ENCODE measurements around the gene NIT2. TPM values are rescaled to one million over a fixed set of nuclear protein-coding genes. Genes with fewer than 3 reads are reported as not detected.

The NIT2 gene
- total and polyA plus RNA-seq, 9 of the 15 experiments (the other 6 are each of a cell fraction or from before 2014, with no cell fraction given), result 11.4 to 62.2 (median 22.1) TPM

DNA sequence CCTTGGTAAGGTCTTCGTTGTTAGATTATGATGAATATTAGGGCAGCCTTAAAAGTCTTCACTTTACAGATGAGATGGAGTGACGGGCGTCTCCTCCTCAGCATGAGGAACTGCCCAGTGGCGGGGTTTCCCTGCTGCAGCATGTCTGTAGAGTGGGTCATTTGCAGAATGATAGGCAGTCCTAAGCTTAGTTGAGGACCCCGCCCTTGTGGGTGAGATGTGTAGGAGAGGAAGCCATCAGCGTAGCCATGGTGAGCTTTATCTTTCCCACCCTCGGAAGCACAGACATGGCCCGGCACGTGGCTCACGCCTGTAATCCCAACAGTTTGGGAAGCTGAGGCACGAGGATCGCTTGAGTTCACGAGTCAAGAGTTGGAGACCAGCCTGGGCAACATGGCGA, 877 bp downstream of the NIT2 start (continued):
- TF ChIP-seq HNRNPUL1 (IDR thresholded peaks at IDR 0.05; ENCODE audit: low read length), result no peak
- TF ChIP-seq PHF8 (IDR thresholded peaks at IDR 0.05; ENCODE audit: borderline replicate concordance, low read length), result no peak
- no peak for TF ChIP-seq GTF2E2 (tag; IDR thresholded peaks at IDR 0.05)
- TF ChIP-seq, protein P1, sequence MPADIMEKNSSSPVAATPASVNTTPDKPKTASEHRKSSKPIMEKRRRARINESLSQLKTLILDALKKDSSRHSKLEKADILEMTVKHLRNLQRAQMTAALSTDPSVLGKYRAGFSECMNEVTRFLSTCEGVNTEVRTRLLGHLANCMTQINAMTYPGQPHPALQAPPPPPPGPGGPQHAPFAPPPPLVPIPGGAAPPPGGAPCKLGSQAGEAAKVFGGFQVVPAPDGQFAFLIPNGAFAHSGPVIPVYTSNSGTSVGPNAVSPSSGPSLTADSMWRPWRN (IDR thresholded peaks at IDR 0.05; ENCODE audit: low read depth), result peak; percentile 67; the same call in 1 of the 2 replicates
- peak; percentile 27; the same call in 1 of the 2 replicates for TF ChIP-seq SMAD4 (CRISPR knock-in tag; conservative IDR thresholded peaks at IDR 0.05)
- TF ChIP-seq MTA2 (IDR thresholded peaks at IDR 0.05; ENCODE audit: low read depth), result no peak
- TF ChIP-seq ARID1B (IDR thresholded peaks at IDR 0.05), result peak; percentile 20; the same call in 1 of the 2 replicates
- no peak for TF ChIP-seq TFAM (CRISPR knock-in tag; conservative IDR thresholded peaks at IDR 0.05)
- no peak for TF ChIP-seq KLF13 (tag; IDR thresholded peaks at IDR 0.05; ENCODE audit: borderline replicate concordance, low read depth)
- TF ChIP-seq, protein P2, sequence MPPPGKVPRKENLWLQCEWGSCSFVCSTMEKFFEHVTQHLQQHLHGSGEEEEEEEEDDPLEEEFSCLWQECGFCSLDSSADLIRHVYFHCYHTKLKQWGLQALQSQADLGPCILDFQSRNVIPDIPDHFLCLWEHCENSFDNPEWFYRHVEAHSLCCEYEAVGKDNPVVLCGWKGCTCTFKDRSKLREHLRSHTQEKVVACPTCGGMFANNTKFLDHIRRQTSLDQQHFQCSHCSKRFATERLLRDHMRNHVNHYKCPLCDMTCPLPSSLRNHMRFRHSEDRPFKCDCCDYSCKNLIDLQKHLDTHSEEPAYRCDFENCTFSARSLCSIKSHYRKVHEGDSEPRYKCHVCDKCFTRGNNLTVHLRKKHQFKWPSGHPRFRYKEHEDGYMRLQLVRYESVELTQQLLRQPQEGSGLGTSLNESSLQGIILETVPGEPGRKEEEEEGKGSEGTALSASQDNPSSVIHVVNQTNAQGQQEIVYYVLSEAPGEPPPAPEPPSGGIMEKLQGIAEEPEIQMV (tag; conservative IDR thresholded peaks at IDR 0.05; ENCODE audit: low read depth), result no peak
- TF ChIP-seq NFIC (IDR thresholded peaks at IDR 0.05), result 0 out of 2 replicates have a peak, but pooled peaks have one; percentile 12
- TF ChIP-seq MTA1 (IDR thresholded peaks at IDR 0.05; ENCODE audit: borderline replicate concordance), result no peak
- no peak for TF ChIP-seq TCF3 (CRISPR knock-in tag; IDR thresholded peaks at IDR 0.05)
- TF ChIP-seq, protein P3, sequence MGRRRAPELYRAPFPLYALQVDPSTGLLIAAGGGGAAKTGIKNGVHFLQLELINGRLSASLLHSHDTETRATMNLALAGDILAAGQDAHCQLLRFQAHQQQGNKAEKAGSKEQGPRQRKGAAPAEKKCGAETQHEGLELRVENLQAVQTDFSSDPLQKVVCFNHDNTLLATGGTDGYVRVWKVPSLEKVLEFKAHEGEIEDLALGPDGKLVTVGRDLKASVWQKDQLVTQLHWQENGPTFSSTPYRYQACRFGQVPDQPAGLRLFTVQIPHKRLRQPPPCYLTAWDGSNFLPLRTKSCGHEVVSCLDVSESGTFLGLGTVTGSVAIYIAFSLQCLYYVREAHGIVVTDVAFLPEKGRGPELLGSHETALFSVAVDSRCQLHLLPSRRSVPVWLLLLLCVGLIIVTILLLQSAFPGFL (CRISPR knock-in tag; IDR thresholded peaks at IDR 0.05), result no peak
- TF ChIP-seq HMG20B (CRISPR knock-in tag; IDR thresholded peaks at IDR 0.05), result no peak
- TF ChIP-seq ZNF282 (CRISPR knock-in tag; IDR thresholded peaks at IDR 0.05), result no peak
- TF ChIP-seq SMARCE1 (IDR thresholded peaks at IDR 0.05), result no peak
- TF ChIP-seq SMARCA4 (IDR thresholded peaks at IDR 0.05), result 0 out of 2 replicates have a peak, but pooled peaks have one; percentile 25
- TF ChIP-seq ZNF124 (CRISPR knock-in tag; IDR thresholded peaks at IDR 0.05), result no peak
- TF ChIP-seq MAFF (IDR thresholded peaks at IDR 0.05; ENCODE audit: low read length), result no peak
- no peak for TF ChIP-seq ZFX (CRISPR knock-in tag; IDR thresholded peaks at IDR 0.05)
- no peak for TF ChIP-seq ZNF121 (CRISPR knock-in tag; conservative IDR thresholded peaks at IDR 0.05)
- no peak for TF ChIP-seq COPS2 (conservative IDR thresholded peaks at IDR 0.05)
- TF ChIP-seq CXXC5 (CRISPR knock-in tag; IDR thresholded peaks at IDR 0.05), result peak; percentile 60
- TF ChIP-seq BACH1 (tag; IDR thresholded peaks at IDR 0.05), result no peak
- TF ChIP-seq, protein P4, sequence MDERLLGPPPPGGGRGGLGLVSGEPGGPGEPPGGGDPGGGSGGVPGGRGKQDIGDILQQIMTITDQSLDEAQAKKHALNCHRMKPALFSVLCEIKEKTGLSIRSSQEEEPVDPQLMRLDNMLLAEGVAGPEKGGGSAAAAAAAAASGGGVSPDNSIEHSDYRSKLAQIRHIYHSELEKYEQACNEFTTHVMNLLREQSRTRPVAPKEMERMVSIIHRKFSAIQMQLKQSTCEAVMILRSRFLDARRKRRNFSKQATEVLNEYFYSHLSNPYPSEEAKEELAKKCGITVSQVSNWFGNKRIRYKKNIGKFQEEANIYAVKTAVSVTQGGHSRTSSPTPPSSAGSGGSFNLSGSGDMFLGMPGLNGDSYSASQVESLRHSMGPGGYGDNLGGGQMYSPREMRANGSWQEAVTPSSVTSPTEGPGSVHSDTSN (CRISPR knock-in tag; IDR thresholded peaks at IDR 0.05; ENCODE audit: low read depth), result no peak
- TF ChIP-seq, protein P4 (tag; conservative IDR thresholded peaks at IDR 0.05; ENCODE audit: low read depth), result peak; percentile 29; the same call in 1 of the 2 replicates
